Activated T-cell treated with anti-CD3 and anti-CD28 coated beads for 4 hours (primary cell): Measurements from ENCODE around the gene ULBP2.
"Not testable (repeated sequence)": the region's sequence is repeated elsewhere in the genome, so short reads cannot be mapped to it uniquely, and the experiment has no call there.

Experiments used
- DNase-seq: peaks from one replicate; pipeline ENCODE4 v3.0.0-alpha.2; 2020

The ULBP2 gene

DNA sequence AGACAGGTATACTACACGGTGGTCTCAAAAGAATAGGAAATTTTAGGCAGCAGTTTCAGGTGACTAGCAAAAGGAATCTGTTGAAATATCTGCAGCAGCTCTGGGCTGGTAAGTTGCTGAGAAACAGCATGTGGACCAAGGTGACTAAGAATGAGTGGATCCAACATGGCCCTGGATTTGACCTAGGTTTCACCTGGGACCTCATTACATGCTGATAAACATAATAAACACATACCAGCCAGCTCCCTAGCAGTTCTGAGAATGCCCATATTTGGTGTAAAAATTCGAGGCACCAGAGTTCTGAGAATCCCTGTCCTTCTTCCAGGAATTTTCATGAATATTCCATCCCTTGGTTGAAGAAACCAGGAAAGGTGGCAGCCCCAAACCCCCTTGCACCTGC, 11.6 kb downstream of the ULBP2 start:
- not testable (repeated sequence) for DNase-seq

DNA sequence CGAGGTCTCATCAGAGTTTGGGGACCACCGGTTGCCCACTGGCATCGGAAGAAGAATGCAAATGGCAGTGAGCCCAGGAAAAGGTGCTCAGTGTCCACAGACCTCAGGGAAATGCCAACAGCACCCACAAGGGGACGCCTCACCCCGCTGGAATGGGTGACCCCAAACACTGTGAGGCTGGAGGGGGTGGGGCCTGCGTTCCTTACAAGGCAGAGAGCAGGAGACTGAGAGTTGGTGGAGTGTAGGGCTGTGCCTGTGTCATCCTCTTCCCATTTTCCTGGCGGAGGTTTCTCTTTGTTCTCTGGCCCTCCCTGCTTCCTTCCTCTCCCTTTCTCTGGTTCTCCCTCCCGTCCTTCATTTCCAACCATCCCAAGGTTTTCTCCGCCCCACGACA, 12.1 kb downstream of the ULBP2 start:
- not testable (repeated sequence) for DNase-seq

DNA sequence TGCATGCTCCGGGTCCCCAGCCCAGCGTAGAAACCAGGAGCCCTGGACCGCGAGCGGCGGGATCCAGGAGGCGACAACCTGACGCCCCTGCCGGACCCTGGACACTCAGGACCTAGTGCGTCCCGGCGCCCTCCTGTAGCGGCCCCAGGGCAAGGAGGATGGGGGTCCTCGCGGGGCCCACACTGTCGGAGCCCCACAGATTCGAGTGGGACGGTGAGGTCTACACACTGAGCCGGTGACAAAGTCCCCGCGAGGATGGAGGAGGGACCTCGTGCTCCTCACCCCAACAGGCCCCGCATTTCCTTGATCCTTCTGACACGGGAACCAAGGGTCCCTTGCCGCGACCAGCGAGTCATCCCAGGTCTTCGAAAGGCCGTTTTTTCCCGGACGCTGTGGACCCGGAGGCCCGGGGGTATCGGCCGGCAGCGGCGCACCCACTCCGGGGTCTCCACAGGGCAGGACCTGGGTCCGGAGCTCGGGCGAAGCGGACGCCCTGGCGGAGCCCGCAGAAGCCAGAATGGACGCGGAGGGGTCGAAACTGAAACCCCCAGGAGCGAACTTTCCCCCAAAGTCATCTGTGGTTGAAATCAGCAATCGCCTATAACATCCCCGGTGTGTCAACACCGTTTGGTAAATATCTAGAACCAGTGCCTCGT, 12.6 kb downstream of the ULBP2 start:
- DNase-seq: not testable (repeated sequence)

DNA sequence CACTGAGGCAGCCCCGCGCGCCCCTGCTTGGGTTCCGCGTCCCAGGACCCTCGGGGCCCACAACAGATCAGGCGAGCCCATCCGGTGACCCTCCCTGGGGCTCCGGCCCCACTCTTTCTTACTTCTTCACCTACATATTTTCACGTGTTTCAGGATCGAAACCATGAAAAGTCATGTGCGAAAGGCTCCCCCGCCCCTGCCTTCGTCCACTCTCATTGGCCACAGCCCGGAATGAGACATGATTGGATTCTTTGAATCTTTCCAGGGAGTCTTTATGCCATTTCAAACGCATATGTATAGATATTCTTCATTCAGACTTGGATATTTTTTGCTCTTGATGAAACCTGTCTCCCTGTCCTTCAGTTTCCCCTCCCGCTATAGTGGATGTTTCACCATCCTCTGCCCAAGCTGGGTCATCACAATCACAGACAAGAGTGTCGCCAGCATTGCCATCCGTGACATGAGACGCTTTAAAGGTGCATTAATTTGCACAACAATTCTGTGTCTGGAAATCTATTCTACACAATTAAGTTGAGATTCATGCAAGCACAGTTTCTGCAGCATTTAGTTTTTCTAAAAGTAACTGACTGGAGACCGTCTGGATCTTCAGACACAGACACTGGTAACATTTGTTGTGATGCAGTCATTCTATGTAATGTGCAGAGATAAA, 13.3 kb downstream of the ULBP2 start:
- DNase-seq: not testable (repeated sequence)

DNA sequence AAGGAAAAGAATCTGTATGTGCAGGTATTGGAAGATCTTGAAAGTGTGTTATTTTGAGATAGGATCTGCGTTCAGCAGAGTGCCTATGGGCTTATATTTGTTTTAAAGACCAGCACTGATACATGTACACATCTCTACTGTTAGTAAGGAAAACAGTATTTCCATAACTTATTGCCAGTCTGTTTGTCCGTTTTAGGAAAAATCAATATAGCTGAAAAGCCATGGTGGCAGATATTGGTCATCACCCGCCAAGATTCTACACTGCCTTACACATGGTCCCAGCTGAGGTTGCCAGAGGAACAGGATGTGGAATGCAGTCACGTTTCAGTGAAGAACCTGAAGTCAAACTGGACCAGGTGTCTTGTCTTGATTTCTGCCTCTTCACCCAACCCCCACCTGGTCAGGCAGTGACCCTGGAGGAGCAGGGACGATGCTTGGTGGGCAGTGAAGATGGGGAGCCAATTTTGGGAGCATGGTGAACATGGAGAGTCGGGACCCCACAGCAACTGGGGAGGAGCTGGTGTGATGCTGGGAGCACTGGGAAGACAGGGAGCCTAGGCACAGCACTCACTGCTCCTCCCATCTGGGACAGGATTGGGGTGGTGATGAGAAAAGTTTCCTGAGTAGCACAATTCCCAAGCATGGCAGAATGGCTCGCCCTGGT, 14.0 kb downstream of the ULBP2 start:
- not testable (repeated sequence) for DNase-seq

DNA sequence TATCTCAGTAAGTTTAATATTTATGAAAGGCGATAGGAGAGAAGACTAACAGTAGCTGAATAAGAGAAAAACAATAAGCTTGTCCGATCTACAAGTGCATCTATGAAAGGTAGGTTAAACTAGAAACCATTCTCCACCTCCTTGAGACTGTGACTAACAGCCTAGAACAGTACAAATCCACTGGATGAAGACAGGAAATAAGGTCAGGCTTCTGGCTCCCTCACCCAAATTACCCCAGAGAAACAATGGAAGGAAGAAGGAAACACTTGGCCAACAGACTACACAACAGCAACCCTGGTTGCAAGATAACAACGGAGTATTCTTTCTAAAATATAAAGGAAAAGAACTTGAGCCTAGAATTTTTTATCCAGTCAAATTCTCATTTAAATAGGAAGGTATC, 16.3 kb downstream of the ULBP2 start:
- DNase-seq: not testable (repeated sequence)

DNA sequence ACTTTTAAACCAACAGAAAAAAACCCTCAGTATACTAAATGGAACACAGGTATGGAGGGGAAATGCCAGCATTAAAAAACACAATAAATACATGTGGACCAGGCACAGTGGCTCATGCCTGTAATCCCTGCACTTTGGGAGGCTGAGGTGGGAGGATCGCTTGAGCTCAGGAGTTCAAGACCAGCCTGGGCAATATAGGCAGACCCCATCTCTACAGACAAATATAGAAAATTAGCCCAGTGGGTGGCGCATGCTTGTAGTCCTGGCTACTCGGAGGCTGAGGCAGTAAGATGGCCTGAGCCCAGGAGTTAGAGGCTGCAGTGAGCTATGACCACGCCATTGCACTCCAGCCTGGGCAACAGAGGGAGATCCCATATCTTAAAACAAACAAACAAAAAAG, 18.0 kb downstream of the ULBP2 start:
- DNase-seq: not testable (repeated sequence)

DNA sequence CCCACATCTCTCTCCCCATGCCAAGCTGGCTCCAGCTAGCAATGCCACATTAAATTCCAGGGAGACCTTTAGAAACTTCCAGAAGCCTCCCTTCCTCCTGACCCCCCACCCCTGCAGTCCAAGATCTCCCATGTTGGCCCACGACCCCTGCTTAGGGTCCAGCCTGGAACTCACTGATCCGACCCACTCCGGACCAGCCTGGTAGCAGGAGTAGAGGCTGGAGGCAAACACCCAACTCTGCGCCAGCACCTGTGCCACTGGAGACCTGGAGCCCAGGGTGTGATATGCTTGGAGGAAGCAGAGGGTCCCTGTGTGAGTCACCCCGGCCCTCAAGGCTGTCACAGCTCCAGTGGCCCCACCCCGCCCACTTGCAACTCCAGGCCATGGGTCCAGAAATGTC, 18.7 kb downstream of the ULBP2 start:
- DNase-seq: no peak

DNA sequence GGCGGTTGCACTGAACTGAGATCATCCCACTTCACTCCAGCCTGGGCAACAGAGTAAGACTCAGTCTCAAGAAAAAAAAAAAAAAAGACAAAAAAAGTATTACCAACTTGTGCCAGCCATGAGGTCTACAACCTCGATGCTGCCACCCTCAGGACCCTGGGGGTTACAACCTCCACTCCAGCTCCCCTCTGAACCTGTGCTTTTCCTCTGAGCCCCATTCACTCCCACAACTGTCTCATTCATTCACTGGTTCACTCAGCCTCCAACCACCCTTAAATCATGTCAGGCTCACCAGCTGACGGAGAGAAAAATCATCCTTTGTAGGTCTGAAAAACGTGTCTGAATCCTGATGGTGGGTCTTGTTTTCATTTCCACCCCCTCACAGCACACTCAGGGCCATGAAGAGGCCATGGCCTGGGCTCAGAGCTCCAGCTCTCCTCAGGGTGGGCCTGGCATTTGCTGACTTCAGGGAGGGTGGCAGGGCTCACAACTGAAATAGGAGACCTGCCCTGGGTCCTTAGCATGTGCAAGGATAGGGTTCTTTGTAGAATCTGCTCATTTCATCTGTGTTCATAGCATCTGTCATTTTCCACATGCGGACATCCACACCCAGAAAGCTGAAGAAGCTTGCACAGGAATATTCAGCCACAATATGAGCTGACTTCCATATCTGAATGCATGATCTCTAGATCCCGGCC, 20.1 kb downstream of the ULBP2 start:
- DNase-seq: peak; percentile 27

DNA sequence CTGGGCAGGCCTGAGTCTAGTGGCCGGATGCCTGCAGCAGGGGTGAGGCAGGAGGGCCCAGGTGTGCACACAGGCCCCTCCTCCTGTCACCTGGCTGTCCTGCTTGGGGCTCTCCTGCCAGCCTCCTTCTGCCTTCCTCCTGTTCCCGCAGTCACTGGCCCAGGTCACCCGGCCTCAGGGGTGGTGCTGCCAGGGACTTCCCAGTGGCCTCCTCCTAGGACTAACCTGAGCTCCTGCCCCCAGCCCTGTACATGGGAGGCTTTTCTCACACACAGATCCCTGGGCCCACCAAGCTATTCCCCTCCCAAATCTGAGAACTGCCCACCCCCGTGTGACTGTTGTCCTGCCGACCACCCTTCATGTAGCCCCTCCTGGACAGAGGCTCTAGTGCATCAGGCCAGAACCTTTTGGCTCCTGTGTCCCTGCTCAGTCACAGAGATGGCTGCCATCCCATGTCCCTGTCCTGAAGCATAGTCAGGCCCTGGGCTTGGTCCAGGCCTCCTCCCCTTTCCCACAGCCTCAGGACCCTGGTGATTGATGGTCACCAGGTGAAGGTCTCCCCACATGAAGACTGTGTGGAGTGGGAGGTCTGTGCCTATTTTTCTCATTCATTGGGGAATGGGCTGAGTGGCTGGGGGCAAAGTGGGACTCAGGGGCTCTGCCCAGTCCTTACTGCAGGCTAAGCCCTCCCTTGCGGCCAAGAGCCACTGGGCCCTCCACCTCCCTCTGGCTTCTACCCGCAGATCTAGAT, 20.8 kb downstream of the ULBP2 start:
- no peak for DNase-seq

DNA sequence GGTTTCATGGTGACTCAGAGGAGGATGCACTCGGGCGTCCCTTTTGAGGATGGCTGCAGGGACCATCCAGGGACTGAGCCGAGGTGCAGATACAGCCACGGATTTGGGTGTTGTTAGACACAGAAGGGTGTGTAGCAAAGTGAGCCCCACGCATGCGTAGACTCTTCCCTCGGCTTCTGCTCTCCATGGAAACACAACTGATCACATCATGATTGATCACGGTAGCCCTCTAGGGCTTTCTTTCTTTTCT, 21.3 kb downstream of the ULBP2 start:
- DNase-seq: peak; percentile 23

DNA sequence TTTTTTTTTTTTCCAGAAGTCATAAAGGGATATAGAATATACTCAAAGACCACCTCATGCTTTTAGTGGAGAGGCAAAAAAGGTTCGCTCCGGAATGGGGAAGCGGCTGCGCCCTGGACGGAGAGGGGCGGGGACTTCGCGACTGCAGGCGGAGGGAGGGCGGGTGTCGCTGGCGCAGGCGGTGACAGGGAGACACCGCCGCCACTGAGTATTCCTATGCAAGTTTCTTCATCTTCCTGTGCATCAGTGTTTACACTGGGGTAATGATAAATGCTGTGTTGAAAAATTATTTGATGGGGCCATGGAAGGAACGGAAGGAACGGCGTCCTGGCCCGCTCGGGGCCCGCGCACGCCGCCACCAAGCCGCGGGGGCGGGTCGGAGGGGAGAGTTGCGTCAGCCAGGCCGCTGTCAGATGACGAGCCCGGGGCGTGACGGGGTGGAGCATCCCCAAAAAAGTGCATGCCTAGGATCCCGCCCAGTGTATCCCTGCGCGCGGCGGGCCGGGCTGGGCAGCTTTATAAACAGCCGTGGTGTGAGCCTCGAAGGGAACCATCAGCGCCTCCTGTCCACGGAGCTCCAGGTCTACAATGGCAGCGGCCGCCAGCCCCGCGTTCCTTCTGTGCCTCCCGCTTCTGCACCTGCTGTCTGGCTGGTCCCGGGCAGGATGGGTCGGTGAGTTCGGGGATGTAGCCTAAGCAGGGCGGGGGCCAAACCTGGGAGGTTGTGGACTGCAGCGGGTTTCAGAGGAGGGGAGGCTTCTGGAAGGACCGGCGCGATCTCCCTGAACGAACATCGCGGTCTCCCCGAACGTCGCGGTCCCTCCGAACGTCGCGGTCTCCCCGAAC, 21.9 kb downstream of the ULBP2 start, which contains the start of gene ULBP1:
TSS of gene ULBP1 (plus strand) at position 482 of the 846 bp plus-strand sequence. CDS start at position 589, 107 bp downstream.
- DNase-seq: peak; percentile 75

DNA sequence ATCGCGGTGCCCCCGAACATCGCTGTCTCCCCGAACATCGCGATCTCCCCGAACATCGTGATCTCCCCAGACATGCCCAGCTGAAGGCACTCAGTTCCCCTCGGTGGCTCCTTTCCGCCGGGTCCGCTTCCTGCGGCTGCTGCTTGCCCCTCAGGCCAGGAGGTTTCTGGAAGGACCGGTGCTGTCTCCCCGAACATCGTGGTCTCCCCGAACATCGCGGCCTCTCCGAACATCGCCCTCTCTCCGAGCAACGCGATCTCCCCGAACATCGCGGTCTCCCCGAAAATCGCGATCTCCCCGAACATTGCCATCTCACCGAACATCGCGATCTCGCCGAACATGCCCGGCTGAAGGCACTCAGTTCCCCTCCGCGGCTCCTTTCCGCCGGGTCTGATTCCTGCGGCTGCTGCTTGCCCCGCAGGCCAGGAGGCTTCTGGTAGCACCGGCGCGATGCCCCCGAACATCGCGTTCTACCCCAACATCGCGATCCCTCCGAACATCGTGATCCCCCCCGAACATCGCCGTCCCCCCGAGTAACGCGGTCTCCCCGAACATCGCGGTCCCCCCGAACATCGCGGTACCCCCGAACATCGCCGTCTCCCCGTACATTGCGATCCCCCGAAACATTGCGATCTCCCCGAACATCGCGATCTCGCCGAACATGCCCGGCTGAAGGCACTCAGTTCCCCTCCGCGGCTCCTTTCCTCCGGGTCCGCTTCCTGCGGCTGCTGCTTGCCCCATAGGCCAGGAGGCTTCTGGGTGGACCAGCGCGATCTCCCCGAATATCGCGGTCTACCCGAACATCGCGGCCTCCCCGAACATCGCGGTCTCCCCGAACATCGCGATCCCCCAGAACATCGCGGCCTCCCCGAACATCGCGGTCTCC, 22.7 kb downstream of the ULBP2 start:
- DNase-seq: peak; percentile 13

DNA sequence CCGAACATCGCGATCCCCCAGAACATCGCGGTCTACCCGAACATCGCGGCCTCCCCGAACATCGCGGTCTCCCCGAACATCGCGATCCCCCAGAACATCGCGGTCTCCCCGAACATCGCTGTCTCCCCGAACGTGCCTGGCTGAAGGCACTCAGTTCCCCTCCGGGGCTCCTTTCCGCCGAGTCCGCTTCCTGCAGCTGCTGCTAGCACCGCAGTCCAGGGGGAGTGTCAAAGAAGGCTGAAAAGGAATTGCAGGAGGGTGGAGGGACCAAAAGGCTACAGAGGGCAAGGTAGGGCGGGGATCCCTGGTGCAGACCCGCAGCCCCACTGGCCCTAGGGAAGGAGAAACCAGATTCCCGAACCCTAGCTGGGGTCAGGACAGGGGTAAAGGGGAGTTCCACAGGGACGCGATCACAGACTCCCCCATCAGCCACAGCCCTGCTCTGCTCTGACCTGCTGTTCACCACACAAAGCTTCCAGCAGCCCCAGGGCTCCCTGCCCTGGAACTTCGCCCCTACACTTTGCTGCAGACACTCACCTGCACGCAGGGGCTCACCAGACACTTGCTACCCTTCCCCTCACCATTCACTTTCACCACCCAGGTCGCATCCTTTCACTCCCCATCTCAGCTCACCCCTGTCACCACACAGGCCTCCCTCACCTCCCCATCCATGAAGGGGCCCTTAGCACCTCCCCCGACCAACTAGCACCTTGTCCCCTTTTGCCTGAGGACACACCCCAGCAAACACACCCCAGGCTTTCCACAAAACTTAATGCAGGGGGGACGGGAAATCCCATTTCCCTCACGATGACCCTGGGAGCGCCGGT, 23.6 kb downstream of the ULBP2 start:
- DNase-seq: no peak

DNA sequence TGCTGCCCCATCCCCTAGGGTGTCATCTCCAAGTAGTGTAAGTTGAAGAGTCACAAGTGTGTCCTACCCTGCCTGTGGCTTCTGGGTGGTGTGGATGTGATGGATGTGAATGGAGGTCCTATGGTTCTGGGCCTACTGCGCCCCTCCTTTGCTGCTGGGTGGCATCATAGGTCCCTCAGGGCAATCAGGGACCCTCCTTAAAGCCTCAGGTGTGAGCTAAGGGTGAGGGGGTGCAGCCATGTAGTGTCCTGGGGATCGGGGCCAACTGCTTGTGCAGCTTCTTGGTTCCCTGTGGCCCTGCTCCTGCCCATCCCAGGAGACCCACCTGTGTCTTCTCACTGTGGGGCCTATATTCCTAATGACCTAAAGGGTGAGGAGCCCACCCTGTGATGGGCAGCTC, 24.5 kb downstream of the ULBP2 start:
- DNase-seq: not testable (repeated sequence)

DNA sequence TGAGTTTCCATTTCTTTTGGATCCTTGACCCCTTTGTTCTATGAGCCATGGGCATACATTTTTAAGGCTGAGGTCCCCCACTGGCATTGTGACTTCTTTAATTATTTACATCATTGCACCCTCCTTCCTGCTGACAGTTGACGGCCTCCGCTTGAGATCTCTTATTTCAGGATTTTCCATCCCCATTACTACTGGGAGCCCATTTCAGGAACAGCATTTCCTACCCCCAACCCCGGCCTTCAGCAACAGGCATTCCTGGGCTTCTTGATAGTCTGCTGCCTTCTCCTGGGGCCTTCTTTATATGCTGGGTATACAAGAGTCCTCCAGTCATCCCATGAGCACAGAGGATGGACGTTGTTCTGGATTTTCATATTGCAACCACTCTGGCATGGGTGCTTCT, 25.8 kb downstream of the ULBP2 start:
- DNase-seq: no peak

DNA sequence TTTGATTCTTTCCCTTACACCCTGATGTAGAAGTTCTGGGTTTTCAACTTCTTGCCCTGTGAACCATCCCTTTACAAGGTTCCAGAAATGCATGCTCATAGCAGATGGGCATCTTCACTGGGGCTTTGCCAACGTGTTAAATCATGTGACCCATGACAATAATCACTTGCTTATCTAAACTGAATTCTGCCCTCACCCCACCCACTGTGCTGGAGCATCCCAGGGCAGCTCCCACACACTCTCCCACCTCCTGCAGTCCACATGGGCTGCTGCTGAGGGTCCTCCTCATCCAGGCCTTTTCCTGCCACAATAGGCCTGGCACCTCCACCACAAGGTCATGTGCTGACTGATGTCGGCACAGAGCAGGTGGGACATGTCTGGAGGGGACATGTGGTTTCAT, 26.2 kb downstream of the ULBP2 start:
- DNase-seq: not testable (repeated sequence)

DNA sequence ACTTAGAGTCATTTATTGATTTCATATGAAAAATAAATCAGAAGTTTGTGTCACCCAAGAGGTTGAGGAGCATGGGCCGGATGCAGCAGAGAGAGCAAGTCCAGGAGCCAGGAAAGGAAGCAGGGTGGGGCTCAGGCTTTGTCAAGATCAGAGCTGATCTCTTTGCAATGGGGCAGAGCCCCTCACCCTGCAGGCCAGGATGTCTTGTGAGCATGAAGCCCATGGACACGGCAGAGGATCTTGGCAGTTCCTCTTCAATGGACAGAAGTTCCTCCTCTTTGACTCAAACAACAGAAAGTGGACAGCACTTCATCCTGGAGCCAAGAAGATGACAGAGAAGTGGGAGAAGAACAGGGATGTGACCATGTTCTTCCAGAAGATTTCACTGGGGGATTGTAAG, 27.1 kb downstream of the ULBP2 start:
- not testable (repeated sequence) for DNase-seq

DNA sequence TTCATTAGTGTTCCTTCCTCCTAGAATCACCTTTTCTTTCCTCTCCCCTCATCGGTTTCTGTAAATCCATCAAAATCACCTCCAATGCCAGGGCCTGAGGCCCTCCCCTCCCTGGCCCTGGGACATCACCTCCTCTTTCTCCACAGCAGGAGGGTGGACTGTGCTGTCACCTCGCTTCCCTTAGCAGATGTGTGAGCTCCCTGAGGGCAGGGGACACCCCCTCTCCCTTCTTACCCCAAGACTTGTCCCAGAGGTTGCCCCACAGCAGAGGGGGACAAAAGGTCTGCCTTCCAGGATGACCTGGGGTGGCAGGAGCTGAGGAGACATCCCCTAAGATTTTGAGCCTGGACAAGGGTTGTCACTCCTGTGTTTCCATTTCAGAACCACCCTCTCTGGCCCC, 27.8 kb downstream of the ULBP2 start:
- no peak for DNase-seq

DNA sequence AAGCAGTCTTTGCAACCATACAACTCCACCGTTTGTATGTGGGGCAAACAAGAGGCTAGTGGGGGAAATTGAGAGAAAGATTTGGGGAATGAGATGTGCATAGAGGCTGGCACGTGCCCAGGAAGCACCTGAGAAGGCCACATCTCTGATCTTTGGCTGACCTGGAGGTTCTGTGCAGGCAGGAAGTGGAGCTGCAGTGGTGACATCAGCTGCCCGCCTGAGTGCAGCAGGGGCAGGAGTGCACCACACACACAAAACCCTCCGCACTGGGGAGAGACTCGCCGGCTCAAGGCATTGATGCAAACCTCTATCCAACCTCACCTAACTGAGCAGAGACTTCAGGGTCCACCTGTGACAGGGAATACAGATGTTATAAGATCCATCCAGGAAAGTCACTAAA, 32.6 kb downstream of the ULBP2 start:
- not testable (repeated sequence) for DNase-seq
